Activated CD8-positive, alpha-beta T cell treated with anti-CD3 and anti-CD28 coated beads for 36 hours (primary cell): ENCODE data around the gene LMAN2. TPM values are rescaled to one million over a fixed set of nuclear protein-coding genes. Genes with fewer than 3 reads are reported as not detected.

ENCODE experiments used
- ATAC-seq: fragments of 200-7000 bp; cut with Tn5 transposase; one replicate; pipeline ENCODE4 v1.10.0; 2021; ENCODE audit warnings: mild to moderate bottlenecking, moderate library complexity
- CTCF ChIA-PET: fragments of 350-600 bp; sonication (Branson Sonifier 250); formaldehyde crosslinking; loops from one replicate; lab custom pipeline; 2021; ENCODE audit warnings: antibody characterized with exemption; lab: Charles Lee
- POLR2A ChIA-PET: fragments of 350-600 bp; sonication (Branson Sonifier 250); formaldehyde crosslinking; loops from one replicate; lab custom pipeline; 2021; ENCODE audit warnings: antibody characterized with exemption; lab: Charles Lee
- DNase-seq: peaks from one replicate; pipeline ENCODE4 v3.0.0-alpha.2; 2020
- H3K27ac Mint-ChIP-seq: one replicate; pipeline ENCODE4 v1.8.0; 2021; ENCODE audit warnings: mild to moderate bottlenecking, mixed read lengths
- H3K27me3 Mint-ChIP-seq: one replicate; pipeline ENCODE4 v1.8.0; 2021; ENCODE audit warnings: mixed read lengths
- H3K36me3 Mint-ChIP-seq: one replicate; pipeline ENCODE4 v1.8.0; 2021; ENCODE audit warnings: low read depth, mixed read lengths
- H3K4me1 Mint-ChIP-seq: one replicate; pipeline ENCODE4 v1.8.0; 2021; ENCODE audit warnings: low read depth, mixed read lengths
- H3K4me3 Mint-ChIP-seq: one replicate; pipeline ENCODE4 v1.8.0; 2021; ENCODE audit warnings: mild to moderate bottlenecking, moderate library complexity, mixed read lengths
- H3K9me3 Mint-ChIP-seq: one replicate; pipeline ENCODE4 v1.8.0; 2021; ENCODE audit warnings: mixed read lengths
- intact Hi-C: fragments of 100-400 bp; cut with micrococcal nuclease; formaldehyde crosslinking; loops from one replicate; pipeline ENCODE4 v1.10.0; 2022
- total RNA-seq, 2 experiments: library from RNA; stranded (reverse); gene quantifications; one replicate each; pipeline ENCODE4 v1.2.3, GENCODE V29; 2021
- TF ChIP-seq, protein P1 (sequence below): fragments of 200-600 bp; IDR thresholded peaks from one replicate; pipeline ENCODE4 v1.8.0; 2022; ENCODE audit warnings: antibody characterized with exemption, mild to moderate bottlenecking

The LMAN2 gene
- total RNA-seq, 2 experiments from 2014 or later: 79.9 to 87.5 TPM

DNA sequence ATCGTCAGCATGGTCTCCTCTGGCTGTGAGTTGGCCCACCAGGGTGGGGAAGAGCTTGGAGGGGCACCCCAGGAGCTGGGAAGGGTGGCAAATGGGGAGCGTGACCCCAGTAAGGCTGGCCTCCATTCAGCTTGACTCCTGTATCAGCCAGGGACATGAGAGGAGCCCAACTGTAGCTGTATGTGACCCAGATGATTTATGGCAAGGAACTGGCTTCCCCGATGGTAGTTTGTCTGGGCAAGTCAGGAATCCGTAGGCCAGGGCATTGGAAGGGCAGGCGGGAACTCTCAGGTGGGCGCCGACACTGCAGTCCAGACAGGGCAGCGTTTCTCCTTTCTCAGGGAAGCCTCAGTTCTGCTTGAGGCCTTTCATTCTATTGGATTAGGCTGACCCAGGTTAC lies 35.1 kb upstream of the LMAN2 start:
- Mint-ChIP-seq H3K4me1 (peaks cover 45% of the 10 kb centered on the region), H3K9me3 (no peaks in the 10 kb centered on the region), H3K4me3 (no peak overlapping the region), H3K36me3 (no peaks in the 10 kb centered on the region), H3K27ac (no peak overlapping the region), H3K27me3 (no peaks in the 10 kb centered on the region)
- ATAC-seq (no peak), DNase-seq (no peak)
- TF ChIP-seq, protein P1, sequence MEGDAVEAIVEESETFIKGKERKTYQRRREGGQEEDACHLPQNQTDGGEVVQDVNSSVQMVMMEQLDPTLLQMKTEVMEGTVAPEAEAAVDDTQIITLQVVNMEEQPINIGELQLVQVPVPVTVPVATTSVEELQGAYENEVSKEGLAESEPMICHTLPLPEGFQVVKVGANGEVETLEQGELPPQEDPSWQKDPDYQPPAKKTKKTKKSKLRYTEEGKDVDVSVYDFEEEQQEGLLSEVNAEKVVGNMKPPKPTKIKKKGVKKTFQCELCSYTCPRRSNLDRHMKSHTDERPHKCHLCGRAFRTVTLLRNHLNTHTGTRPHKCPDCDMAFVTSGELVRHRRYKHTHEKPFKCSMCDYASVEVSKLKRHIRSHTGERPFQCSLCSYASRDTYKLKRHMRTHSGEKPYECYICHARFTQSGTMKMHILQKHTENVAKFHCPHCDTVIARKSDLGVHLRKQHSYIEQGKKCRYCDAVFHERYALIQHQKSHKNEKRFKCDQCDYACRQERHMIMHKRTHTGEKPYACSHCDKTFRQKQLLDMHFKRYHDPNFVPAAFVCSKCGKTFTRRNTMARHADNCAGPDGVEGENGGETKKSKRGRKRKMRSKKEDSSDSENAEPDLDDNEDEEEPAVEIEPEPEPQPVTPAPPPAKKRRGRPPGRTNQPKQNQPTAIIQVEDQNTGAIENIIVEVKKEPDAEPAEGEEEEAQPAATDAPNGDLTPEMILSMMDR: no peak
- intact Hi-C loops: no loop called here
- CTCF ChIA-PET: interaction anchor here (1.0 to 9.7 kb wide), 6 partner anchors 9 to 63 kb away, joined by 3 to 237 read pairs (median 6); partner anchors contain the start of gene PRR7
- POLR2A ChIA-PET: interaction anchor here (0.5 to 2.8 kb wide), 5 partner anchors 10 to 82 kb away, joined by 3 to 10 read pairs (median 3); no protein-coding TSS in a partner anchor

DNA sequence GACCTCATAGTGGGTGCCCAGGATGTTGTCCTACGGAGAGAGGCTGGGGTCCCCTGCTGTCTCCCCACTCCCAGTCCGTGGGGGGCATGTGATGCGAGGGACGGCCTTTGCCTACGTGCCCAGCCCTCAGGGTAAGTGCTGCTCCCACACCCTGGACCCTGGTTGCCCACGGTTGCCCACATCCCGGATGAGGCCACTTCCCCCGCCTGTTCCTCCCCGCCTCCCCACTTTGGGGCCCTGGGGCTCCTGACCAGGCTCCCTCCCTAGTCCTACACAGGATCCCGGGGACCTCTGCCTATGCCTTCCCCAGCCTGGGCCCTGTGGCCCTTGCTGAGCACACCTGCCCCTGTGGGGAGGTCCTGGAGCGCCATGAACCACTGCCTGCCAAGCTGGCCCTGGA lies 34.3 kb upstream of the LMAN2 start:
- intact Hi-C loops: no loop called here
- H3K27ac Mint-ChIP-seq: no peak overlapping the region
- DNase-seq (no peak), ATAC-seq (no peak)
- ChIA-PET CTCF (interaction anchor here (1.0 to 9.7 kb wide), 6 partner anchors 8 to 64 kb away, joined by 3 to 237 read pairs (median 6); partner anchors contain the start of gene PRR7), POLR2A (interaction anchor here (1.1 to 2.8 kb wide), 4 partner anchors 9 to 62 kb away, joined by 3 to 10 read pairs (median 4); no protein-coding TSS in a partner anchor)
- H3K4me3 Mint-ChIP-seq: no peak overlapping the region
- peaks cover 41% of the 10 kb centered on the region for H3K4me1 Mint-ChIP-seq
- H3K36me3 Mint-ChIP-seq: no peaks in the 10 kb centered on the region
- no peaks in the 10 kb centered on the region for H3K27me3 Mint-ChIP-seq
- no peaks in the 10 kb centered on the region for H3K9me3 Mint-ChIP-seq
- TF ChIP-seq, protein P1: no peak

DNA sequence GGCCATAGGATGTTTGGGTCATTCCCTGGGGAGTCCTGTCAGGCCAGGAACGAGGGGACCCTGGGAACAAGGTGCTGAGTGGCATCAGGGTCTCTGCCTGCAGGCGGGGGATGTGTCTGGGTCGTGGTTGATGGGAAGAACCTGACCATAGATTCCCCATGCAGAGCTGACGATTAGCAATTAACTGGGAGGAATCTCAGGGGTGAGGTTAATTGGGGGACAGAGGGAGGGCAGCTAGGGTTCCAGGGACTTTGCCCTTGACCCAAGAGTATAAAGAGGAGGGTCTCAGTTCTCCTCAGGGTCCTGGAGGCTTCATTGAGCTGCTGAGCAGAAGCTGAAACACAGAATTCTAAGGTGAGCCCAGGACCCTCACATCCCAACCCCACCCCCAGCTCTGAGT lies 32.7 kb upstream of the LMAN2 start, which contains the start of gene SLC34A1:
SLC34A1 (plus strand) TSS at position 301 of the 400 bp plus-strand sequence. CDS start 1,308 bp downstream, outside the sequence.
- no peaks in the 10 kb centered on the region for H3K27me3 Mint-ChIP-seq
- intact Hi-C loops: no loop called here
- DNase-seq (no peak), ATAC-seq (no peak)
- ChIA-PET POLR2A (interaction anchor here (1.0 kb wide), 1 partner anchor 94 kb away, joined by 3 read pairs; no protein-coding TSS in a partner anchor), CTCF (interaction anchor here (0.9 to 5.0 kb wide), 7 partner anchors 10 to 117 kb away, joined by 3 to 21 read pairs (median 5); no protein-coding TSS in a partner anchor)
- no peaks in the 10 kb centered on the region for H3K36me3 Mint-ChIP-seq
- TF ChIP-seq, protein P1: no peak
- no peaks in the 10 kb centered on the region for H3K9me3 Mint-ChIP-seq
- peaks cover 34% of the 10 kb centered on the region for H3K4me1 Mint-ChIP-seq
- no peak within 1 kb of the TSS for H3K27ac Mint-ChIP-seq
- no peak within 1 kb of the TSS for H3K4me3 Mint-ChIP-seq

DNA sequence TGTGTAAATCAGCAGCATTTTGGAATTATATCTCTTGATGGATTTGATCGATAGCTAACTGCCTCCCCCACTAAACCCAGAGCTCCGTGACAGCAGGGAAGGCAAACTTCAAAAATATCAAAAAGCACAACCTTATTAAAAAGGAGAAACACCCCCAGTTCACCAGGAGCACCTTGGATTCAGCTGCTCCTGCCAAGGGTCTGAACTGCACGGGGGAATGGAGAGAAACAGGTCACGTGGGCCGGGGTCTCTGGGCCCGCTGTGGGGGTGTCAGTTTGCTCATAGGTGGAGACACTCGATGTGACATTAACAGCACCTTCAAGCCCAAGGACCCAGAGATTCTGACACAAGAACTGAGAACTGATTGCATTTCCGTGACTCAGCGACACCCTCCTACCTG lies 31.7 kb upstream of the LMAN2 start:
- TF ChIP-seq, protein P1: no peak

More for the DNA sequence above, 31.7 kb upstream of the LMAN2 start:
- ATAC-seq: no peak
- Mint-ChIP-seq H3K27ac (no peak overlapping the region), H3K9me3 (no peaks in the 10 kb centered on the region), H3K36me3 (no peaks in the 10 kb centered on the region), H3K27me3 (no peaks in the 10 kb centered on the region), H3K4me1 (peaks cover 25% of the 10 kb centered on the region), H3K4me3 (no peak overlapping the region)
- intact Hi-C loops: no loop called here
- POLR2A ChIA-PET: interaction anchor here (0.8 to 1.9 kb wide), 7 partner anchors 20 to 71 kb away, joined by 3 to 4 read pairs (median 3); partner anchors contain the start of genes GRK6 and PRR7
- no peak for DNase-seq
- CTCF ChIA-PET: interaction anchor here (0.6 to 5.7 kb wide), 21 partner anchors 7 to 270 kb away, joined by 3 to 47 read pairs (median 5); partner anchors contain the start of gene LMAN2
